SU-DHL-6 (cell line): ENCODE results near the gene NKX6-2.

Experiments used
- H2AFZ ChIP-seq: fragments of 200-600 bp; sonication (generic); 2 replicates; pipeline ENCODE4 v1.6.1; 2014; ENCODE audit warnings: low read depth, mild to moderate bottlenecking, moderate library complexity, mixed read lengths, antibody characterized with exemption, low read length; ENCODE audit not compliant: severe bottlenecking
- H3F3A ChIP-seq: fragments of 200-600 bp; shearing (Covaris generic); 2 replicates; pipeline ENCODE4 v1.6.0; 2016; ENCODE audit warnings: antibody characterized with exemption, mild to moderate bottlenecking; ENCODE audit not compliant: insufficient read depth
- H3K27ac ChIP-seq: fragments of 200-600 bp; sonication (generic); 2 replicates; pipeline ENCODE4 v1.5.1; 2016; ENCODE audit warnings: low read depth, mild to moderate bottlenecking, low read length, moderate library complexity, mixed read lengths
- H3K27me3 ChIP-seq: fragments of 200-600 bp; sonication (generic), shearing (Covaris generic); 2 replicates; pipeline ENCODE4 v1.6.0; 2014; ENCODE audit warnings: mild to moderate bottlenecking, low read length
- H3K36me3 ChIP-seq: fragments of 200-600 bp; sonication (generic); 2 replicates; pipeline ENCODE4 v1.6.1; 2014; ENCODE audit warnings: mild to moderate bottlenecking, low read length, mixed read lengths
- H3K4me2 ChIP-seq: fragments of 300-600, 200-600 bp; shearing (Covaris generic), sonication (generic); 2 replicates; pipeline ENCODE4 v1.6.0; 2014; ENCODE audit warnings: low read length, low read depth, mild to moderate bottlenecking; ENCODE audit not compliant: poor library complexity, severe bottlenecking
- H3K4me3 ChIP-seq: fragments of 200-600 bp; sonication (generic); 2 replicates; pipeline ENCODE4 v1.5.1; 2014; ENCODE audit warnings: antibody characterized with exemption, low read length, mild to moderate bottlenecking, mixed read lengths; ENCODE audit not compliant: insufficient read depth, poor library complexity, severe bottlenecking
- H3K79me2 ChIP-seq: fragments of 200-600 bp; sonication (generic); 2 replicates; pipeline ENCODE4 v1.6.1; 2014; ENCODE audit warnings: mild to moderate bottlenecking, low read length, moderate library complexity; ENCODE audit not compliant: insufficient read depth
- H3K9ac ChIP-seq: fragments of 200-600 bp; sonication (generic); 2 replicates; pipeline ENCODE4 v1.7.0; 2014; ENCODE audit warnings: mild to moderate bottlenecking, low read length
- H3K9me2 ChIP-seq: fragments of 200-600 bp; sonication (generic); replicated peaks from 2 replicates; pipeline ENCODE4 v1.6.1; 2014; ENCODE audit warnings: low read length; ENCODE audit not compliant: insufficient read depth
- H3K9me3 ChIP-seq: fragments of 200-600 bp; sonication (generic); 2 replicates; pipeline ENCODE4 v1.6.1; 2014; ENCODE audit warnings: low read length, mixed read lengths; ENCODE audit not compliant: insufficient read depth
- H4K20me1 ChIP-seq: fragments of 200-600 bp; sonication (generic); 2 replicates; pipeline ENCODE4 v1.6.1; 2014; ENCODE audit warnings: low read depth, mild to moderate bottlenecking, antibody characterized with exemption, low read length, moderate library complexity, mixed read lengths
- CTCF ChIP-seq: fragments of 200-600 bp; sonication (generic); IDR thresholded peaks from one replicate; pipeline ENCODE4 v1.5.1; 2017; ENCODE audit warnings: antibody characterized with exemption, mild to moderate bottlenecking, low read length, moderate library complexity; ENCODE audit not compliant: insufficient read depth, poor library complexity, severe bottlenecking
- EZH2phosphoT487 ChIP-seq: fragments of 200-600 bp; sonication (generic), shearing (Covaris generic); conservative IDR thresholded peaks from 2 replicates; pipeline ENCODE4 v1.6.1; 2018; ENCODE audit warnings: mild to moderate bottlenecking, antibody characterized with exemption, low read length, moderate library complexity, mixed read lengths

The NKX6-2 gene

DNA sequence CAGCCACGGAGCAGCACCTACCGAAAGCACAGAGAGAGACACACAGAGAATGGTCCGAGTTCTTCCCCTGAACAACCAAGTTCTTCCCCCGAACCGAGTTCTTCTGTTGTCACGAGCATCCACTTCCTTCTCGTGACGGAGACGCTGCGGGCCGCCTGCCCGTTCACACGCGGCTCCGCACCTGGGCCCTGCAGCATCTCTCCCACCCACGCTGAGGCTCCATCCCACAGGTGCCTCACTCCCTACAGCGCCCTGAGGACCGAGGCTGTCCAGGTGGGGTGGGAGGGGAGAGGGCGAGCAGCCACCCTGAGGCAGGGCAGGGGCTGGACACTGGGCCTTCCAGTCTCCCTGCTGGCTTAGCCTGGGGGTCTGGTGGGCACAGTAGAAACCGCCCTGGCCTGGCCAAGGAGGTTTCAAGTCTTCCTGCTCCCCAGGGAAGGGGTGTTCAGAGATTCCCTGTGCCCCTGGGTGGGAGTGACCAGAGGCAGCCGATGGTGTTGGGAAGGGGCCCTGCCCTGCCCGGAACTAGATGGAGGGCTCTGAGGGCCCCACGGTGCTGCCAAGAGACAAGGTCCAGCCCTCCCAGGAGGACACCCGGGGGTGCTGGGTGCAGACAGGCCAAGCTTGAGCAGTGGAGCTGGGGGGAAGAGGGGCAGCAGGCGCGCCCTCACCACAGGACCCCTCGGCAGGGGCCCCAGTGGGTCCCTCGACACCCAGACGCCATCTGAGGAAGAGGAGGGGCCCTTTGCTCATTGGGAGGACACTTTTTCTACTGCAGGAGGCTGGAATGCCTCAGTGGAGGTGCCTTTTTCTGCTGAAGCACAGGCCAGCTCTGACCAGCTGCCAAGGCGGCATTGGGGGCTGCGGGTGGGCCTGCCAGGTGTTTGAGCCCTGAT, 5.2 kb upstream of the NKX6-2 start:
- Histone ChIP-seq H3K9me2 (no peaks in the 10 kb centered on the region), H3K27ac (no peak overlapping the region), H3K4me3 (no peak overlapping the region), H3K27me3 (no peaks in the 10 kb centered on the region), H2AFZ (no peak overlapping the region), H3K4me2 (no peak overlapping the region), H4K20me1 (no peaks in the 10 kb centered on the region), H3K79me2 (no peaks in the 10 kb centered on the region), H3F3A (no peaks in the 10 kb centered on the region), H3K9ac (no peak overlapping the region), H3K36me3 (no peaks in the 10 kb centered on the region), H3K9me3 (no peaks in the 10 kb centered on the region)
- TF ChIP-seq CTCF (no peak), EZH2phosphoT487 (no peak)

GRCh38 chr10:132790470-132790869, 4.5 kb upstream of the NKX6-2 start:
- Histone ChIP-seq H3K27ac (no peak overlapping the region), H4K20me1 (no peaks in the 10 kb centered on the region), H3K9me3 (no peaks in the 10 kb centered on the region), H3K4me2 (no peak overlapping the region), H3K9me2 (no peaks in the 10 kb centered on the region), H3K9ac (no peak overlapping the region), H3K27me3 (no peaks in the 10 kb centered on the region), H2AFZ (no peak overlapping the region), H3F3A (no peaks in the 10 kb centered on the region), H3K79me2 (no peaks in the 10 kb centered on the region), H3K4me3 (no peak overlapping the region), H3K36me3 (no peaks in the 10 kb centered on the region)
- no peak for TF ChIP-seq EZH2phosphoT487
- TF ChIP-seq CTCF = no peak

DNA sequence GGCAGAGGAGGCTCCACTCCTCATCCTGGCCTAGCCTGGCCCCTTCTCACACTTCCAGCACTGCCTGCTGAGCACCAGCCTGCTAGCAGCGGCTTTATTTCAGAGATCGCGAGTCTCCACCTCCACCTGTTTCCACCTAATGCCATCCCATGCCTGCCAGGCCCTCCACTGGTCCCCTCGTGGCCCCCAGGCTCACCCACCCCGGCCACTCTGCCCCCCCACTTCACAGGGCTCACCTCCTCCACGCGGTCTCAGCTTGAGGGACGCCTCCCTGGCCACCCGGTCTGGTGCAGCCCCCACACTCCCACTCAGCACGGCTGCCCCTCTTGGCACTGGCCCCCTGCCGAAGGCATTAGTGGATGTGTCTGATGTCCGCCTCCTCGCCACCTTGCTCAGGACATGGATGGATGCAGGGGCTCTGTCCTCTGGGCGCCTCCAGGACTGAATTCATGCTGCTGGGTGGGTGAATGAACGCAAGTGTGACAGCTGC, 3.8 kb upstream of the NKX6-2 start:
- H3K27me3 ChIP-seq = no peaks in the 10 kb centered on the region
- no peaks in the 10 kb centered on the region for H3F3A ChIP-seq
- no peak overlapping the region for H3K4me2 ChIP-seq
- no peaks in the 10 kb centered on the region for H3K79me2 ChIP-seq
- H2AFZ ChIP-seq = no peak overlapping the region
- no peaks in the 10 kb centered on the region for H3K9me3 ChIP-seq
- no peak overlapping the region for H3K4me3 ChIP-seq
- no peak overlapping the region for H3K9ac ChIP-seq
- H3K27ac ChIP-seq = no peak overlapping the region
- no peaks in the 10 kb centered on the region for H3K9me2 ChIP-seq
- TF ChIP-seq EZH2phosphoT487 = no peak
- no peak for TF ChIP-seq CTCF
- no peaks in the 10 kb centered on the region for H4K20me1 ChIP-seq
- no peaks in the 10 kb centered on the region for H3K36me3 ChIP-seq
